ENCODE results near the gene C1orf159. TPM values are rescaled to one million over a fixed set of nuclear protein-coding genes. Genes with fewer than 3 reads are reported as not detected.

The C1orf159 gene
- total and polyA plus RNA-seq, 2 of the 8 experiments (the other 6 are each of a cell fraction or from before 2014, with no cell fraction given) = 10.0 to 10.9 TPM

DNA sequence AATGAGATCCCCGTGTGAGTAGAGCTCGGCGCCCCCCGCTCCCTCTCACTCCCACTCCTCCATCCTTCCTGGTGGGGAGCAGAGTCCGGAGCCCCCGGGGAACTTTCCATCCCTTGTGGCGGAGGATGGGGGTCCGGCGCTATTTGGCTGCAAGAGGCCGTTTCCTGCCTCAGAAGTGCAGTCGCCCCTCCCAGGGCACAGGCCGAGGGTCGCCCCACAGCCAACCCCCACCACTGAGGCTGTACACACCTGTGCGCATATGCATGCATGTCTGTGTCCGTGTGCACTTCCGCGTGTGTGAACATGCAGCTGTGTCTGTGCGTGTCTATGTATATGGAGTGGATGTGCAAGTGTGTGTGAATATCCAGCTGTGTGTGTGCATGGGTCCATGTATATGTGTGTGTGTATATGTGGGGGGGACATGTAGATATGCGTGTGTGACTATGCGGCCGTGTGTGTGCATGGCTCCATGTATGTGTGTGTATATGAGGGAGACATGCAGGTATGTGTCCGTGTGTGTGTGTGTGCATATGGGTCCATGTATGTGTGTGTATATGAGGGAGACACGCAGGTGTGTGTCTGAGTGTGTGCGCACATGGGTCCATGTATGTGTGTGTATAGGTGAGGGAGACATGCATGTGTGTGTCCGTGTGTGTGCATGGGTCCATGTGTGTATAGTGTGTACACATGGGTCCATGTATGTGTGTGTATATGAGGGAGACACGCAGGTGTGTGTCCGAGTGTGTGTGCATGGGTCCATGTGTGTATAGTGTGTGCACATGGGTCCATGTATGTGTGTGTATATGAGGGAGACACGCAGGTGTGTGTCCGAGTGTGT, 63.7 kb downstream of the C1orf159 start:
- Histone ChIP-seq H3K27ac (ENCODE audit: low read depth, low read length) (no peak overlapping the region), H2BK15ac (ENCODE audit: low read length) (peak overlapping the region; percentile 9; the same call in 1 of the 2 replicates), H3K4me1 (replicated peaks in 1 of 4; ENCODE audit: control insufficient read depth in 3 of 4, insufficient read depth in 4 of 4, low read length in 3 of 4) (no peaks in the 10 kb centered on the region), H2BK5ac (ENCODE audit: low read depth, low read length) (no peak overlapping the region), H3K27me3 (replicated peaks in 1 of 4; ENCODE audit: control insufficient read depth in 3 of 4, extremely low read depth in 1 of 4, insufficient read depth in 3 of 4, low read length in 3 of 4) (0 out of 7 replicates have a peak, but pooled peaks cover 0 to 2% (median 0%) of the 10 kb centered on the region in 4 experiments), H3K23ac (ENCODE audit: insufficient read length) (no peak overlapping the region), H3K4me3 (ENCODE audit: extremely low read depth in 1 of 4, insufficient read depth in 2 of 4, low read depth in 3 of 4, low read length in 4 of 4) (no peak overlapping the region), H3K79me2 (ENCODE audit: control insufficient read depth in 1 of 2, insufficient read depth in 2 of 2, low read length in 2 of 2) (no peaks in the 10 kb centered on the region), H4K8ac (ENCODE audit: extremely low read depth, insufficient read depth, low read length) (no peak overlapping the region), H4K5ac (ENCODE audit: insufficient read length, low read depth, low read length) (no peak overlapping the region), H2BK120ac (replicated peaks; ENCODE audit: low read depth, low read length) (no peak overlapping the region), H2BK12ac (ENCODE audit: low read depth, low read length) (no peak overlapping the region), H4K20me1 (replicated peaks in 1 of 2; ENCODE audit: control insufficient read depth in 1 of 2, insufficient read depth in 2 of 2, low read length in 2 of 2) (peaks cover 0 to 22% of the 10 kb centered on the region in 2 experiments), H3K36me3 (ENCODE audit: control insufficient read depth in 2 of 4, insufficient read depth in 4 of 4, low read length in 3 of 4) (peaks cover 6 to 67% (median 33%) of the 10 kb centered on the region in 4 experiments), H3K23me2 (ENCODE audit: low read depth, low read length) (no peaks in the 10 kb centered on the region; the same call in 1 of the 2 replicates), H3K18ac (ENCODE audit: extremely low read depth, low read length) (no peak overlapping the region), H3K4ac (replicated peaks; ENCODE audit: insufficient read length, low read depth, low read length) (no peak overlapping the region), H3K79me1 (ENCODE audit: low read depth, low read length) (peaks cover 5% of the 10 kb centered on the region; the same call in 1 of the 2 replicates), H2BK20ac (ENCODE audit: low read length) (no peak overlapping the region), H2AK5ac (ENCODE audit: low read depth, low read length) (no peak overlapping the region), H3K9ac (replicated peaks in 1 of 4; ENCODE audit: extremely low read depth in 1 of 4, low read depth in 3 of 4, low read length in 3 of 4) (no peak overlapping the region), H2AFZ (ENCODE audit: low read length) (no peak overlapping the region), H3K9me3 (ENCODE audit: insufficient read depth in 2 of 2, low read depth in 1 of 2, low read length in 1 of 2) (no peaks in the 10 kb centered on the region), H3K56ac (replicated peaks; ENCODE audit: insufficient read length, low read depth, low read length) (no peak overlapping the region), H4K91ac (replicated peaks; ENCODE audit: insufficient read length, low read length) (no peak overlapping the region), H3K14ac (ENCODE audit: insufficient read length) (no peak overlapping the region), H3K4me2 (ENCODE audit: insufficient read depth in 1 of 2, low read depth in 2 of 2, low read length in 2 of 2) (no peak overlapping the region)
- TF ChIP-seq RNF2 (IDR thresholded peaks at IDR 0.05; ENCODE audit: borderline replicate concordance, low read depth, low read length, missing control alignments, poor library complexity, severe bottlenecking) (no peak), RFX5 (IDR thresholded peaks at IDR 0.05; ENCODE audit: borderline replicate concordance, low read depth, low read length) (no peak), HDAC2 (IDR thresholded peaks at IDR 0.05; ENCODE audit: borderline replicate concordance in 1 of 2, low read depth in 2 of 2, low read length in 2 of 2) (no peak), NRF1 (IDR thresholded peaks at IDR 0.05; ENCODE audit: low read depth, low read length) (no peak), SAP30 (IDR thresholded peaks at IDR 0.05; ENCODE audit: insufficient read depth, insufficient replicate concordance, low read length) (no peak)
- DNase-seq (ENCODE audit: low read depth in 1 of 2, low spot score in 2 of 2) (no peak), FAIRE-seq (peak; percentile 32)
- POLR2A ChIA-PET (ENCODE audit: partially characterized antibody) = interaction anchor here (1.1 to 2.0 kb wide), 2 partner anchors 13 to 27 kb away, joined by 3 to 5 read pairs; no protein-coding TSS in a partner anchor
- CTCF ChIA-PET (ENCODE audit: partially characterized antibody) = interaction anchor here (0.7 to 1.7 kb wide), 2 partner anchors 11 to 198 kb away, joined by 3 to 5 read pairs; no protein-coding TSS in a partner anchor
- 90% methylated on average over 23 of the region's 29 CpGs; no CpG with 5 or more reads in 1 of the 2 experiments for WGBS, 2 experiments (ENCODE audit: extremely low coverage in 1 of 2, insufficient coverage in 1 of 2, insufficient read length in 1 of 2, insufficient replicate concordance in 2 of 2, low coverage in 1 of 2, low lambda C conversion rate in 2 of 2, missing lambda C conversion rate in 1 of 2)

All from H1 (cell line).